Prostate gland (tissue), 2 donors: ENCODE measurements around the gene CCDC146. TPM values are rescaled to one million over a fixed set of nuclear protein-coding genes. Genes with fewer than 3 reads are reported as not detected.
"Not testable (repeated sequence)": the region's sequence is repeated elsewhere in the genome, so short reads cannot be mapped to it uniquely, and the experiment has no call there.

Source experiments
- DNase-seq: peaks from one replicate; pipeline ENCODE4 v3.0.0-alpha.2; 2019; ENCODE audit warnings: low spot score
- H3K27ac ChIP-seq, 2 donors: fragments of 200-600 bp; sonication (generic); 2 replicates each; pipeline ENCODE4 v1.5.1; 2017 to 2019
- H3K27me3 ChIP-seq: fragments of 200-600 bp; sonication (generic); replicated peaks from 2 replicates; pipeline ENCODE4 v1.5.1; 2019; ENCODE audit not compliant: insufficient read depth
- H3K36me3 ChIP-seq, 2 donors: fragments of 200-600 bp; sonication (generic); 1 replicate in 1 of 2; 2 replicates in 1 of 2; pipeline versions ENCODE4 v1.5.1 to v1.8.1; 2017 to 2019
- H3K4me1 ChIP-seq: fragments of 200-600 bp; sonication (generic); replicated peaks from 2 replicates; pipeline ENCODE4 v1.5.1; 2019
- H3K4me3 ChIP-seq, 2 donors: fragments of 200-600 bp; sonication (generic); 2 replicates each; pipeline ENCODE4 v1.5.1; 2017 to 2019
- H3K9me3 ChIP-seq: fragments of 200-600 bp; sonication (generic); 2 replicates; pipeline ENCODE4 v1.5.1; 2017
- POLR2A ChIP-seq: fragments of 450-650 bp; IDR thresholded peaks from one replicate; pipeline ENCODE4 v1.6.1; 2016; ENCODE audit warnings: antibody characterized with exemption, mild to moderate bottlenecking
- POLR2AphosphoS5 ChIP-seq: sonication (generic); formaldehyde crosslinking; IDR thresholded peaks from one replicate; pipeline ENCODE4 v1.6.1; 2017; ENCODE audit warnings: antibody characterized with exemption
- WGBS: methylation state at CpG from one replicate; pipeline ENCODE4 v1.1.5; 2018; 5-methylcytosine and 5-hydroxymethylcytosine counted together
- intact Hi-C: fragments of 100-400 bp; cut with DNase I; formaldehyde crosslinking; loops from one replicate; pipeline ENCODE4 v1.14.2; 2022
- total RNA-seq, 2 donors: library from RNA; depleted of rRNA; stranded (reverse); fragments of >200 nt; gene quantifications; one replicate each; pipeline ENCODE4 v1.1.0, GENCODE V29; 2016
- TF ChIP-seq, protein P1 (sequence below), 4 experiments: fragments of 200-600 bp in 2 of 4; fragments of 450-650 bp in 2 of 4; sonication (generic) in 2 of 4; IDR thresholded peaks; 1 replicate in 3 of 4; 2 replicates in 1 of 4; pipeline ENCODE4 v1.5.1; 2016 to 2019; ENCODE audit warnings: antibody characterized with exemption in 4 of 4, mild to moderate bottlenecking in 2 of 4, moderate library complexity in 2 of 4

Gene CCDC146
- total RNA-seq, 2 donors from 2014 or later, result 16.5 to 21.4 TPM

DNA sequence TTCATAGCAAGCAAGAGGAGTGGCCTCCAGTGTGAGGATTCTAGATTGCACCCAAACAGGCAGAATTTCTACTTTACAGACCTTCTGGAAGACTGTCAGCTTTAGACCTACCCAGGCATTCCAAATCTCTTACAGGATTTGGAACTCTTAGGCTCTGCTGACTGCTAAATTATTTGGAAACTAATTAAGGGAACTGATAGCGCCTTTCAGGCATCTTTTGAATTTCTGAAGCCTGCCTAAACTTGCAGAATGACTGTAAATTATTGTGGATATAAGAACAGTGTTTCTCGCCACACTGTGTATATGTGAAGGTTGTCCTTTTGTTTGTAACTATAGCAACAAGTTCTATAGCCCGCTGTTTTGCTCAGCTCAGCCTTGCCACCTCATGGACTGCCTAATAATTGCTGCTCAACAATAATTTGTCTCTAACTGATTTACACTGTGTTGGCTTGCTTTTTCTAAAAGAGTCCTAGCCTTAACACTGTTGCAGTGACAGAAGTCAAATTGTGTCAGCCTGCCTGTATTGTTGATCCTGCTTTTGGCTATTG lies 32.6 kb downstream of the CCDC146 start:
- H3K27me3 ChIP-seq, H3K4me3 ChIP-seq, H3K27ac ChIP-seq, DNase-seq, intact Hi-C loops, H3K9me3 ChIP-seq, H3K36me3 ChIP-seq, H3K4me1 ChIP-seq: not testable (repeated sequence)
- WGBS, result 36% methylated on average over 2 of the region's 3 CpGs

DNA sequence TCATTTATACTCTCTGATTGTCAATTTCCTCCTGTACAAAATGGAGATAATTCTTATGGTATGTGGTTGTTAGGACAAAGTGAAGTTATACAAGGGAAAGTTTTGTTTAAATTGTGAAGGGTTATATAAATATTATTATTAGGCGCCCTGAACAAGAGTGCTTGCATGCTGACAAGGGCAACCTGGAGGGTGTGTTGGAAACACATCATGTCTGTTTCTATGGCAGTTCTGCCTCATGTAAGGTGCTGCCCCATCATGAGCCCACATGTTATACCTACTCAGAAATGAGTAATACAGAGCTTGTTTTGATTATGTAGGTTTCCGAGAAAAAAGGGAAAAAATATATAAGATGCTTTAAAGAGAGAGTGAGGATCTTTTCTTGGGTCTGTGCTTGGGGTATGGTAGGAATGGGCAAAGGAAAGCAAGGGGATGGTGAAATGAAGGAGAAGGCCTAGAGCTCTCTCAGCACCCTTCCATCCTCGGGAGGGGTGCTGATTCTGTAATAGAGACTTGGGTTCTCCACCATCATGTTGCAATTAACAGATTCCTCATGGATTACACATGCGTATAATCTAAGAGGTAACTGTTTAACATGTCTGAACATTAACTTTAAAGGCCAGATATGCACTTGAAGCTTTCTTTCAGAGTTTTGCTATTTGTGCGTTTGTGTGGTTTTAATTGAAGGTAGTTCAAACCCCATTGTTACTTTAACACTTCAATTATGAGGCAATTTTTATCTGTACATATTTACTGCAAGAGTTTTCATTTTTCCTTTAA lies 33.4 kb downstream of the CCDC146 start:
- H3K36me3 ChIP-seq, H3K27me3 ChIP-seq, H3K9me3 ChIP-seq, DNase-seq, intact Hi-C loops, H3K27ac ChIP-seq, H3K4me3 ChIP-seq, H3K4me1 ChIP-seq: not testable (repeated sequence)
- 89% methylated on average over 5 of the region's 5 CpGs for WGBS

DNA sequence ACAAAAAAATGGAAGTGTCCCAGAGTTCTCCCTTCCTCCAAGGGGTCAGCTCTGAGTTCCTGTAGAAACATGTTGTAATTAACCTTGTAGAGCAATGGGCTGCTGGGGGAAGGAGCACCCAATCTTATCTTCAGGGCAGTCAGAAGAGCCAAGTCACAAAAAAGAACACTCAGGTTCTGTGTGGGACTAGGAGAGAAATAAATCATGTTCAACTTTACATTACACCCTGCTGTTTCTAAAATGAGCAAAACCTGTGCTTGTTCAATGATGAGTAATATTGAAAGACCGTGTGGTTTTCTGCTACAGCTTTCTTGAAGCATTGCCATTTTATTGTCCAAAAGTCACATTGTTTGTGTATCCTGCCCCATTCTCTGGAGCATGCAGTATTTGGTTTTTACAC lies 34.6 kb downstream of the CCDC146 start:
- DNase-seq, H3K4me1 ChIP-seq, H3K27ac ChIP-seq, H3K27me3 ChIP-seq, H3K9me3 ChIP-seq, H3K4me3 ChIP-seq, intact Hi-C loops, H3K36me3 ChIP-seq: not testable (repeated sequence)
- WGBS, result no CpG with 5 or more reads among the region's 1 CpG

DNA sequence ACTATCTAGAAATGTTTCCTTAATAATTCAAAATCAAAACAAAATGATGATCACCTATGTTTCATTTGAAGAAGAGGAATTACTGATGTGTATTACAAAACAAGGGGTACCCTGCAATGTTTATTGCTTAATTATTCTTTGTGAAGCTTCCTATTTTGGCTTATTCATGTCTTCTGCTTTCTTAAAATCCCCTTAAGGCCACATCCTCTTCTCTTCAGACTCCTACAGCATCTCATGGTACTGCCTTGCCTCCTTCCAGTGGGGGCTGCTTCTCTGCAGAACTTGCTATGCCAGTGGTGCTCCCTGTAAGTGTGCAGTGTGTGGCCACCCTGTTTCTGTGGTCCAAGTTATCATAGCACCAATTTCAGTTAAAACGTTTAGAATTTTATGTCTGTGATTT lies 35.0 kb downstream of the CCDC146 start:
- no peak for DNase-seq
- H3K4me3 ChIP-seq, result no peak overlapping the region
- intact Hi-C loops, result no loop called here
- no peaks in the 10 kb centered on the region for H3K4me1 ChIP-seq
- H3K36me3 ChIP-seq, result no peaks in the 10 kb centered on the region
- no peaks in the 10 kb centered on the region for H3K9me3 ChIP-seq
- no peak overlapping the region for H3K27ac ChIP-seq
- no peaks in the 10 kb centered on the region for H3K27me3 ChIP-seq
- WGBS, result 7% methylated on average over 1 of the region's 1 CpG
- TF ChIP-seq POLR2AphosphoS5, result no peak
- TF ChIP-seq, protein P1, sequence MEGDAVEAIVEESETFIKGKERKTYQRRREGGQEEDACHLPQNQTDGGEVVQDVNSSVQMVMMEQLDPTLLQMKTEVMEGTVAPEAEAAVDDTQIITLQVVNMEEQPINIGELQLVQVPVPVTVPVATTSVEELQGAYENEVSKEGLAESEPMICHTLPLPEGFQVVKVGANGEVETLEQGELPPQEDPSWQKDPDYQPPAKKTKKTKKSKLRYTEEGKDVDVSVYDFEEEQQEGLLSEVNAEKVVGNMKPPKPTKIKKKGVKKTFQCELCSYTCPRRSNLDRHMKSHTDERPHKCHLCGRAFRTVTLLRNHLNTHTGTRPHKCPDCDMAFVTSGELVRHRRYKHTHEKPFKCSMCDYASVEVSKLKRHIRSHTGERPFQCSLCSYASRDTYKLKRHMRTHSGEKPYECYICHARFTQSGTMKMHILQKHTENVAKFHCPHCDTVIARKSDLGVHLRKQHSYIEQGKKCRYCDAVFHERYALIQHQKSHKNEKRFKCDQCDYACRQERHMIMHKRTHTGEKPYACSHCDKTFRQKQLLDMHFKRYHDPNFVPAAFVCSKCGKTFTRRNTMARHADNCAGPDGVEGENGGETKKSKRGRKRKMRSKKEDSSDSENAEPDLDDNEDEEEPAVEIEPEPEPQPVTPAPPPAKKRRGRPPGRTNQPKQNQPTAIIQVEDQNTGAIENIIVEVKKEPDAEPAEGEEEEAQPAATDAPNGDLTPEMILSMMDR (IDR thresholded peaks at IDR 0.05), result no peak
- TF ChIP-seq POLR2A, result no peak

DNA sequence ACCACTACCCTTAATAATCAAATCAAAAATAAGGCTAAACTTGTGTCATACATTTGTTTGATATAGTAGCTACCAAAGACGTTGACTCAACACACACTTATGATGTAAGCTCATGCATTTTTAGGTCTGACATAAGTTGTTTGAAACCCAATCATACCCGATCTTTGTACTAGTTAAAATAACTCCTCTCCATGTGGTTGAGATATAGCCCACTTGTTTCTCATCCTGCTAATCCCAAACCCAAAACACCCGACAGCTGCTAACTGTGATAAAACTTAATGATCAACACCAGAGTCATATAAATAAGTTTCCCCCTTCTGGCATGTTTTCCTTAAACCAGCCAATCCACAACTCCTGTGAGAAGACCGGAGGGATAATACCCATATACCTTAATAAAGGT lies 48.7 kb downstream of the CCDC146 start:
- H3K9me3 ChIP-seq, H3K27me3 ChIP-seq, H3K4me3 ChIP-seq, H3K4me1 ChIP-seq, intact Hi-C loops, H3K27ac ChIP-seq, H3K36me3 ChIP-seq, DNase-seq: not testable (repeated sequence)
- 89% methylated on average over 4 of the region's 4 CpGs for WGBS

DNA sequence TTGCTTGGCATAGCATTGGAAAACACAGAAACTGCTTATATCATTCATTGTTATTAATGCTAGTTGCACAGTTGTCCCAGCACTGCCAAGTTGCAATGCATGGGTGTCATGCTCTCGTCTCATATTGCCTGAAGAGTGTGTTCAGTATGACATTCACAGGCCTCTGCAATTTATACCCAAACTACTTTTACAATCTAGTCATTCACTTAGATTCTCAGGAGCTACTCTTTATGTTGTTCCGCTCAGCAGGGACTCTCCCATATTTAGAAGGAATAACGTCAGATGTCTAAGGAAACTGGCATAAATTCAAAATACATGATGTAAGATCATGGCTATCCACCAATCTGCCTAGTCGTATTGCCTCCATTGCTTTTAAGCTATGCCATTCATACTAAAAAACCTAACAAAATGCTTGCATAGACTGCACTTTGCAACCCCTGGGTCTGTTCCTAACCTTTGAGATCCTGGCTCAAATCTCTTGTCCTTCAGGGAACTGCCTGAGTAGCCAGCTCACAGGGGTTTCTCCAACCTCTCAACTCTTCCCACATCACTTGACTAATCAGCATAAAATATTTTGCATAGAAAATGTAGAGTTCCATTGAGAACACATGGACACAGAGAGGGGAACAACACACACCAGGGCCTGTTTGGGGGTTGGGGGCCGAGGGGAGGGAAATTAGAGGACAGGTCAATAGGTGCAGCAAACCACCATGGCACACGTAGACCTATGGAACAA lies 50.2 kb downstream of the CCDC146 start:
- 87% methylated on average over 6 of the region's 6 CpGs for WGBS
- H3K36me3 ChIP-seq, intact Hi-C loops, H3K4me3 ChIP-seq, H3K9me3 ChIP-seq, H3K4me1 ChIP-seq, H3K27me3 ChIP-seq, H3K27ac ChIP-seq, DNase-seq: not testable (repeated sequence)

DNA sequence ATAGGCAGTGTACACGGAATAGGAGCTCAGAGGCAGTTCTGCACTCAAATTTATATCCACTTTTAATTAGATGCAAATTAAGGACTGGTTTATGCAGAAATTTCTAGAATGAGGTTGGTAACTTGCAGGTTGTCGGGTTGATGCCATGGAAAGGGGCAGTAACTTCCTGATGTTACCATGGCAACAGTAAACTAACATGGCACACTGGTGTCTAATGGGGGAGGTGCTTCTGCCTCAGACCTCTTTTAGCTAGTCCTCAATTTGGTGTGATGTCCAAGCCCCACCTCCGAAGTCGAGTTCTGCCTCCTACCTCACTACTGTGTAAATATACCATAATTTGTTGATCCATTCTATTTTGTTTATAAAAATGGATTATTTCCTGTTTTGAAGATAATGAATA lies 52.0 kb downstream of the CCDC146 start:
- H3K27ac ChIP-seq, H3K9me3 ChIP-seq, H3K4me3 ChIP-seq, intact Hi-C loops, DNase-seq, H3K27me3 ChIP-seq, H3K4me1 ChIP-seq, H3K36me3 ChIP-seq: not testable (repeated sequence)
- WGBS, result 92% methylated on average over 3 of the region's 4 CpGs

DNA sequence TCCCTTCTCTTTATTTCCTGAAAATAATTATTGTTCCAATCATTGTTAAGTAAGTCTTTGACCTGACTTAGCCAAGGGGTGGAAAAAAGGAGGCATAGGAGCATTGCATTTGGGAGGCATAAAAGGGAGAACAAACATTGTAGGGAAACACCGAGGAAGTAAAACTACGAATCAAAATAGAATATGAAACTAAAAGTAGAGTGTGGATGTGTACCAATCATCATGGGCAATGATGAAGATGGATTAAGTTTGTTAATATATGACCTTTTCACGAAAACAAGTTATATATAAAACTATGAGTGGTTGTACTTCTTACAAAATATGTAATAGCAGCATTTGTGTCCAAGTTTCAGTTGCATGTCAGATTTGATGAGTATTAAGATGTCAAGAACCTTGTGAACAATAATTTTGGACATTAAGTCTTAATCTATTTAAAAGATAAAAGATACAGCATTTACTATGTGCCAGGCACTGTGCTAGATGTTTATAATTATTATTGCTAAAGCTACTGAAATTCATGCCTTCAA lies 52.9 kb downstream of the CCDC146 start:
- H3K4me3 ChIP-seq, DNase-seq, H3K27me3 ChIP-seq, H3K9me3 ChIP-seq, H3K36me3 ChIP-seq, H3K4me1 ChIP-seq, H3K27ac ChIP-seq, intact Hi-C loops: not testable (repeated sequence)
- 95% methylated on average over 2 of the region's 3 CpGs for WGBS

DNA sequence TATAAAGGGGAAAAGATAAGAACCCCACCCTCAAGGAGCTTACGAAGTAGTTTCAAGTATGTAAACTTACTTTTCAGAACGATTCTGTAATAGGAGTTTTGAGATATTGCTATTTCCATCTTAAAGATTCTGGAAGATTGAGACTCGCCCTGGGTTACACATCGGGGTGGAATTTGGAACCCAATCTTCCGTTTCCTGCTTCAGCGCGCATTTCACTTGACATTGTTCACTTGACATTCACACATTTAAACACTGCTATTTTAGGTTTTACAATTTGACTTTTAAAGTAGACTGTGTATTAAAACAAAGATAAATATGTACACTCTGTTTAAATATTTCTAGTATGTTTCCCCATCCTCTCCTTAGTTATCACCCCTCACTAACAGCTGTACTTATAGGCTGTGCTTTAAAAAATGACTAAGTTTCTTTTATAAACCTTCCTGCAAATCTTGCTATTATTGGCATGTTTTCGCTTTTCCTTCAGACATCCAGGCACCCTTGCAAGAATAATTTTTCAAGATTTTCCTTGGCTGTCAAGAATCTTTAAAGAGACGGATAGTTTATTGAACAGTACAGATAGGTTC lies 55.0 kb downstream of the CCDC146 start:
- H3K27ac ChIP-seq, H3K9me3 ChIP-seq, DNase-seq, intact Hi-C loops, H3K4me3 ChIP-seq, H3K4me1 ChIP-seq, H3K27me3 ChIP-seq, H3K36me3 ChIP-seq: not testable (repeated sequence)
- WGBS, result 73% methylated on average over 9 of the region's 9 CpGs

DNA sequence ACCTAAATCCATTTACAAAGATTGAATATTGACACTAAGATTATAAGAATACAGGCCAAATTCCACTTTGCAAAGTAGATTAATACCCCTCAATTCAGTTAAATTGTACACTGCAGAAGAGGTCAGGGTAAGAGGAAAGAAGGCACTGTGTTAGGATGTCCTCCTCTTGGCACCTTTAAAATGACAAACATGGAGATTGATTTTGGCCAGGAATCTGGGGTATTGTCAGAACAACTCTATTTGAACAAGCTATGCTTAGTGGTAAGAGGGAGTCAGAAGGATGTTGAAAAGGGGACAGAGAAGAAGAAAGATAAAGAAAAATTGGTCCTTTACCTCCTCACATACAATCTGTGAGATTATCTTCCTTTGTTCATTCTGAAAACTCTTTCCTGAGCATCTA lies 55.6 kb downstream of the CCDC146 start:
- intact Hi-C loops, H3K27me3 ChIP-seq, DNase-seq, H3K27ac ChIP-seq, H3K4me1 ChIP-seq, H3K4me3 ChIP-seq, H3K36me3 ChIP-seq, H3K9me3 ChIP-seq: not testable (repeated sequence)
